H1 (cell line): Measurements from ENCODE around the gene SBK2. TPM values are rescaled to one million over a fixed set of nuclear protein-coding genes. Genes with fewer than 3 reads are reported as not detected.

Source experiments
- CTCF ChIA-PET: fragments of 300-600 bp; sonication (Branson Sonifier 250); formaldehyde crosslinking; loops from one replicate; lab custom pipeline; 2021; ENCODE audit not compliant: partially characterized antibody; lab: Charles Lee
- POLR2A ChIA-PET: fragments of 300-600 bp; sonication (Branson Sonifier 250); formaldehyde crosslinking; loops from one replicate; lab custom pipeline; 2021; ENCODE audit warnings: inconsistent platforms; ENCODE audit not compliant: partially characterized antibody; lab: Charles Lee
- DNase-seq, 2 experiments: peaks; one replicate each; pipeline versions ENCODE4 v3.0.0 to v3.0.0-alpha.2; 2010 to 2022; ENCODE audit warnings: low spot score in 2 of 2, low read depth in 1 of 2, mixed read lengths in 1 of 2
- FAIRE-seq: peaks from 2 replicates; lab custom pipeline; 2011; peaks lifted over from hg19 to GRCh38; lab: Jason Lieb, UNC
- H2AFZ ChIP-seq: 2 replicates; pipeline ENCODE4 v1.8.1; 2012; ENCODE audit warnings: low read length, inconsistent platforms
- H2AK5ac ChIP-seq: 2 replicates; pipeline ENCODE4 v1.6.1; 2013; ENCODE audit warnings: low read depth, low read length
- H2BK120ac ChIP-seq: replicated peaks from 2 replicates; pipeline ENCODE3; 2013; ENCODE audit warnings: low read depth, low read length, inconsistent platforms
- H2BK12ac ChIP-seq: 2 replicates; pipeline ENCODE4 v1.6.1; 2013; ENCODE audit warnings: low read depth, low read length
- H2BK15ac ChIP-seq: 2 replicates; pipeline ENCODE4 v1.6.1; 2013; ENCODE audit warnings: low read length
- H2BK20ac ChIP-seq: 2 replicates; pipeline ENCODE4 v1.6.1; 2013; ENCODE audit warnings: low read length
- H2BK5ac ChIP-seq: 2 replicates; pipeline ENCODE4 v1.6.1; 2013; ENCODE audit warnings: low read depth, low read length
- H3K14ac ChIP-seq: 2 replicates; pipeline ENCODE4 v1.6.1; 2013; ENCODE audit warnings: inconsistent platforms; ENCODE audit not compliant: insufficient read length
- H3K18ac ChIP-seq: 2 replicates; pipeline ENCODE4 v1.6.1; 2013; ENCODE audit warnings: low read length; ENCODE audit errors: extremely low read depth
- H3K23ac ChIP-seq: 2 replicates; pipeline ENCODE4 v1.6.1; 2013; ENCODE audit warnings: inconsistent platforms; ENCODE audit not compliant: insufficient read length
- H3K23me2 ChIP-seq: 2 replicates; pipeline ENCODE4 v1.6.1; 2013; ENCODE audit warnings: low read depth, low read length
- H3K27ac ChIP-seq: 2 replicates; pipeline ENCODE4 v1.6.1; 2011; ENCODE audit warnings: low read depth, low read length, inconsistent platforms
- H3K27me3 ChIP-seq, 4 experiments: replicated peaks in 1 of 4; 1 replicate in 1 of 4; 2 replicates in 3 of 4; pipeline versions ENCODE4 v1.6.1 to v1.8.1; 2011 to 2013; ENCODE audit warnings: low read length in 3 of 4, mild to moderate bottlenecking in 3 of 4, inconsistent platforms in 2 of 4, mixed read lengths in 2 of 4, moderate library complexity in 1 of 4; ENCODE audit not compliant: control insufficient read depth in 3 of 4, insufficient read depth in 3 of 4; ENCODE audit errors: extremely low read depth in 1 of 4
- H3K36me3 ChIP-seq, 4 experiments: 2 replicates each; pipeline versions ENCODE4 v1.6.1 to v1.8.1; 2011 to 2013; ENCODE audit warnings: mild to moderate bottlenecking in 4 of 4, low read length in 3 of 4, moderate library complexity in 2 of 4, control low read depth in 1 of 4, inconsistent platforms in 1 of 4; ENCODE audit not compliant: insufficient read depth in 4 of 4, control insufficient read depth in 2 of 4
- H3K4ac ChIP-seq: replicated peaks from 2 replicates; pipeline ENCODE3; 2013; ENCODE audit warnings: low read length, low read depth, mixed read lengths, inconsistent platforms; ENCODE audit not compliant: insufficient read length
- H3K4me1 ChIP-seq, 4 experiments: replicated peaks in 1 of 4; 1 replicate in 1 of 4; 2 replicates in 3 of 4; pipeline versions ENCODE4 v1.6.1 to v1.8.1; 2011 to 2013; ENCODE audit warnings: low read length in 3 of 4, inconsistent platforms in 2 of 4, mixed read lengths in 1 of 4; ENCODE audit not compliant: insufficient read depth in 4 of 4, control insufficient read depth in 3 of 4
- H3K4me2 ChIP-seq, 2 experiments: 2 replicates each; pipeline versions ENCODE4 v1.6.1 to v1.8.1; 2011 to 2013; ENCODE audit warnings: low read depth in 2 of 2, low read length in 2 of 2, control low read depth in 1 of 2, inconsistent platforms in 1 of 2, mild to moderate bottlenecking in 1 of 2; ENCODE audit not compliant: insufficient read depth in 1 of 2
- H3K4me3 ChIP-seq, 4 experiments: fragments of 200-600, 300-600 bp in 1 of 4; sonication (generic), shearing (Covaris generic), sonication (Bioruptor Twin) in 1 of 4; 2 replicates each; pipeline versions ENCODE4 v1.5.1 to v1.8.1; 2011 to 2016; ENCODE audit warnings: low read length in 4 of 4, low read depth in 3 of 4, control low read depth in 2 of 4, inconsistent platforms in 2 of 4, mild to moderate bottlenecking in 2 of 4, mixed read lengths in 1 of 4, moderate library complexity in 1 of 4; ENCODE audit not compliant: insufficient read depth in 2 of 4; ENCODE audit errors: extremely low read depth in 1 of 4
- H3K56ac ChIP-seq: replicated peaks from 2 replicates; pipeline ENCODE3; 2013; ENCODE audit warnings: low read depth, mild to moderate bottlenecking, mixed read lengths, low read length, inconsistent platforms; ENCODE audit not compliant: insufficient read length
- H3K79me1 ChIP-seq: 2 replicates; pipeline ENCODE4 v1.6.1; 2013; ENCODE audit warnings: low read depth, low read length, control low read depth
- H3K79me2 ChIP-seq, 2 experiments: 2 replicates each; pipeline versions ENCODE4 v1.6.1 to v1.8.1; 2012 to 2013; ENCODE audit warnings: low read length in 2 of 2, mild to moderate bottlenecking in 2 of 2, inconsistent platforms in 1 of 2; ENCODE audit not compliant: insufficient read depth in 2 of 2, control insufficient read depth in 1 of 2
- H3K9ac ChIP-seq, 4 experiments: replicated peaks in 1 of 4; 1 replicate in 1 of 4; 2 replicates in 3 of 4; pipeline versions ENCODE4 v1.6.1 to v1.8.1; 2011 to 2013; ENCODE audit warnings: low read depth in 3 of 4, low read length in 3 of 4, control low read depth in 2 of 4, mild to moderate bottlenecking in 2 of 4, moderate library complexity in 2 of 4, inconsistent platforms in 1 of 4; ENCODE audit errors: extremely low read depth in 1 of 4
- H3K9me3 ChIP-seq, 2 experiments: 2 replicates each; pipeline versions ENCODE4 v1.6.1 to v1.8.1; 2012 to 2013; ENCODE audit warnings: mild to moderate bottlenecking in 2 of 2, moderate library complexity in 2 of 2, control low read depth in 1 of 2, inconsistent platforms in 1 of 2, low read depth in 1 of 2, low read length in 1 of 2, mixed read lengths in 1 of 2; ENCODE audit not compliant: insufficient read depth in 2 of 2
- H4K20me1 ChIP-seq, 2 experiments: replicated peaks in 1 of 2; 2 replicates each; pipeline versions ENCODE3 to v1.8.1; 2011 to 2013; ENCODE audit warnings: inconsistent platforms in 2 of 2, low read length in 2 of 2, mild to moderate bottlenecking in 1 of 2; ENCODE audit not compliant: insufficient read depth in 2 of 2, control insufficient read depth in 1 of 2
- H4K5ac ChIP-seq: 2 replicates; pipeline ENCODE4 v1.6.1; 2013; ENCODE audit warnings: low read length, low read depth, mixed read lengths, inconsistent platforms; ENCODE audit not compliant: insufficient read length
- H4K8ac ChIP-seq: 2 replicates; pipeline ENCODE4 v1.8.0; 2013; ENCODE audit warnings: mild to moderate bottlenecking, moderate library complexity, low read length, inconsistent platforms; ENCODE audit not compliant: insufficient read depth; ENCODE audit errors: extremely low read depth
- H4K91ac ChIP-seq: replicated peaks from 2 replicates; pipeline ENCODE3; 2013; ENCODE audit warnings: low read length, mixed read lengths, inconsistent platforms; ENCODE audit not compliant: insufficient read length
- NRF1 ChIP-seq: IDR thresholded peaks from 2 replicates; pipeline ENCODE4 v1.6.1; 2011; ENCODE audit warnings: mild to moderate bottlenecking, low read depth, low read length, improper control_type of control experiment
- POLR2AphosphoS5 ChIP-seq: IDR thresholded peaks from 2 replicates; pipeline ENCODE4 v1.6.1; 2011; ENCODE audit warnings: low read depth, low read length
- TAF1 ChIP-seq: IDR thresholded peaks from 2 replicates; pipeline ENCODE4 v1.6.1; 2011; ENCODE audit warnings: mild to moderate bottlenecking, low read depth, low read length
- WGBS, 2 experiments: shearing (Covaris generic) in 1 of 2; methylation state at CpG; one replicate each; pipeline versions ENCODE4 v1.1.6 to v1.1.7; 2013 to 2015; ENCODE audit warnings: low lambda C conversion rate in 2 of 2, mixed read lengths in 2 of 2, inconsistent platforms in 1 of 2, low coverage in 1 of 2, missing lambda C conversion rate in 1 of 2; ENCODE audit not compliant: insufficient replicate concordance in 2 of 2, insufficient coverage in 1 of 2, insufficient read length in 1 of 2; ENCODE audit errors: extremely low coverage in 1 of 2, missing lambda C conversion rate in 1 of 2; 5-methylcytosine and 5-hydroxymethylcytosine counted together
- polyA plus RNA-seq, 7 experiments: library from polyadenylated mRNA; depleted of rRNA in 3 of 7; stranded (reverse) in 5 of 7; unstranded in 2 of 7; fragments of >200 nt in 5 of 7; fragments of 200-250 nt in 2 of 7; gene quantifications; 1 replicate in 5 of 7; 2 replicates in 1 of 7; 4 replicates in 1 of 7; pipeline versions ENCODE4 v1.2.1 to v1.2.3, GENCODE V29; 2011 to 2013; ENCODE audit warnings: missing spikeins in 2 of 7, mixed read lengths in 2 of 7
- total RNA-seq: library from RNA; stranded (reverse); fragmentation: NEBNext Ultra II Directional; extraction: Animal tissue kit (Norgen Biotek cat#: 25700); gene quantifications from 2 replicates; pipeline ENCODE4 v1.2.1, GENCODE V29; 2021

Gene SBK2
- total and polyA plus RNA-seq, 2 of the 8 experiments (the other 6 are each of a cell fraction or from before 2014, with no cell fraction given): 3.2 to 4.1 TPM

GRCh38 chr19:55543567-55543966 is 6.6 kb upstream of the SBK2 start:
- H3K4me2 ChIP-seq: no peak overlapping the region
- H3K4ac ChIP-seq: no peak overlapping the region
- peaks cover 12% of the 10 kb centered on the region; the same call in 1 of the 2 replicates for H3K23me2 ChIP-seq
- H3K23ac ChIP-seq: no peak overlapping the region
- no peak overlapping the region for H3K56ac ChIP-seq
- no peak overlapping the region for H4K5ac ChIP-seq
- H2BK120ac ChIP-seq: no peak overlapping the region
- ChIA-PET CTCF (interaction anchor here (1.0 to 1.4 kb wide), 2 partner anchors 29 to 39 kb away, joined by 3 read pairs; no protein-coding TSS in a partner anchor), POLR2A (interaction anchor here (1.2 kb wide), 1 partner anchor 12 kb away, joined by 6 read pairs; no protein-coding TSS in a partner anchor)
- no peak overlapping the region for H4K8ac ChIP-seq
- no peak overlapping the region for H2BK12ac ChIP-seq
- DNase-seq (no peak), FAIRE-seq (no peak)
- H4K20me1 ChIP-seq: peaks cover 0 to 3% of the 10 kb centered on the region in 2 experiments
- H3K79me1 ChIP-seq: no peaks in the 10 kb centered on the region
- H3K27me3 ChIP-seq: no peaks in the 10 kb centered on the region; a peak in 3 of 7 replicates
- H2AK5ac ChIP-seq: no peak overlapping the region
- peaks cover 0 to 20% (median 12%) of the 10 kb centered on the region in 4 experiments; a peak in 6 of 7 replicates for H3K4me1 ChIP-seq
- no peak overlapping the region for H3K9ac ChIP-seq
- no peak overlapping the region for H4K91ac ChIP-seq
- H3K4me3 ChIP-seq: no peak overlapping the region
- no peaks in the 10 kb centered on the region; a peak in 1 of 8 replicates for H3K36me3 ChIP-seq
- no peak overlapping the region for H3K14ac ChIP-seq
- H2BK20ac ChIP-seq: no peak overlapping the region
- no peaks in the 10 kb centered on the region for H3K9me3 ChIP-seq
- H3K18ac ChIP-seq: no peak overlapping the region
- 81 to 100% methylated on average over 1 to 5 of the region's 5 CpGs for WGBS, 2 experiments
- no peak overlapping the region for H2BK15ac ChIP-seq
- no peak overlapping the region for H2AFZ ChIP-seq
- H3K27ac ChIP-seq: no peak overlapping the region
- H3K79me2 ChIP-seq: no peaks in the 10 kb centered on the region
- TF ChIP-seq TAF1: no peak
- TF ChIP-seq NRF1: no peak
- TF ChIP-seq POLR2AphosphoS5: no peak
- H2BK5ac ChIP-seq: no peak overlapping the region
